Hepatocyte (in vitro differentiated cells): ENCODE results near the gene FGGY. TPM values are rescaled to one million over a fixed set of nuclear protein-coding genes. Genes with fewer than 3 reads are reported as not detected.

ENCODE experiments used
- DNase-seq: peaks from one replicate; pipeline ENCODE4 v3.0.0-alpha.2; 2016; ENCODE audit warnings: low spot score
- H2AFZ ChIP-seq: fragments of 200-600 bp; sonication (generic); 2 replicates; pipeline ENCODE4 v1.6.0; 2016; ENCODE audit warnings: antibody characterized with exemption, mild to moderate bottlenecking
- H3K27ac ChIP-seq: fragments of 200-600 bp; sonication (generic); 2 replicates; pipeline ENCODE4 v1.5.1; 2016; ENCODE audit warnings: mild to moderate bottlenecking
- H3K27me3 ChIP-seq: fragments of 200-600 bp; sonication (generic); 2 replicates; pipeline ENCODE4 v1.6.1; 2016
- H3K36me3 ChIP-seq: fragments of 200-600 bp; sonication (generic); replicated peaks from 2 replicates; pipeline ENCODE4 v1.5.1; 2016; ENCODE audit warnings: low read depth; ENCODE audit not compliant: insufficient read depth
- H3K4me1 ChIP-seq: fragments of 200-600 bp; sonication (generic); 2 replicates; pipeline ENCODE4 v1.5.1; 2016; ENCODE audit warnings: mild to moderate bottlenecking, moderate library complexity; ENCODE audit not compliant: insufficient read depth
- H3K4me2 ChIP-seq: fragments of 200-600 bp; sonication (generic); 2 replicates; pipeline ENCODE4 v1.6.0; 2016
- H3K4me3 ChIP-seq: fragments of 200-600 bp; sonication (generic); 2 replicates; pipeline ENCODE4 v1.5.1; 2016; ENCODE audit warnings: mild to moderate bottlenecking
- H3K79me2 ChIP-seq: fragments of 200-600 bp; sonication (generic); 2 replicates; pipeline ENCODE4 v1.6.0; 2017; ENCODE audit warnings: mild to moderate bottlenecking
- H3K9me2 ChIP-seq: fragments of 200-600 bp; sonication (generic); replicated peaks from 2 replicates; pipeline ENCODE4 v1.6.0; 2017; ENCODE audit warnings: mild to moderate bottlenecking; ENCODE audit not compliant: insufficient read depth
- H3K9me3 ChIP-seq: fragments of 200-600 bp; sonication (generic); 2 replicates; pipeline ENCODE4 v1.5.1; 2016; ENCODE audit warnings: low read depth, mild to moderate bottlenecking
- H4K20me1 ChIP-seq: fragments of 200-600 bp; sonication (generic); 2 replicates; pipeline ENCODE4 v1.6.0; 2016; ENCODE audit warnings: mild to moderate bottlenecking; ENCODE audit not compliant: insufficient read depth, poor library complexity, severe bottlenecking
- EZH2 ChIP-seq: fragments of 200-600 bp; sonication (generic); IDR thresholded peaks from 2 replicates; pipeline ENCODE4 v1.6.1; 2016; ENCODE audit warnings: antibody characterized with exemption, mild to moderate bottlenecking, borderline replicate concordance
- EZH2phosphoT487 ChIP-seq: fragments of 200-600 bp; sonication (generic); IDR thresholded peaks from one replicate; pipeline ENCODE4 v1.6.1; 2018; ENCODE audit warnings: antibody characterized with exemption, mild to moderate bottlenecking, low read depth, moderate library complexity; ENCODE audit not compliant: unreplicated experiment, severe bottlenecking
- WGBS: methylation state at CpG from one replicate; pipeline ENCODE4 v1.1.6; 2016; ENCODE audit warnings: low lambda C conversion rate; ENCODE audit errors: missing lambda C conversion rate; 5-methylcytosine and 5-hydroxymethylcytosine counted together
- polyA plus RNA-seq: library from polyadenylated mRNA; unstranded; fragments of >200 nt; fragmentation: Nextera tagmentation; extraction: Ambion mirVana; gene quantifications from 2 replicates; pipeline ENCODE4 v1.2.1, GENCODE V29; 2016
- total RNA-seq: library from RNA; depleted of rRNA; stranded (reverse); fragments of >200 nt; gene quantifications from 2 replicates; pipeline ENCODE4 v1.2.3, GENCODE V29; 2014
- TF ChIP-seq, protein P1 (sequence below): fragments of 200-600 bp; sonication (generic); IDR thresholded peaks from 2 replicates; pipeline ENCODE4 v1.5.1; 2016; ENCODE audit warnings: antibody characterized with exemption, mild to moderate bottlenecking; ENCODE audit not compliant: poor library complexity

The FGGY gene
- total and polyA plus RNA-seq, 2 experiments from 2014 or later, result 18.0 to 20.6 TPM

DNA sequence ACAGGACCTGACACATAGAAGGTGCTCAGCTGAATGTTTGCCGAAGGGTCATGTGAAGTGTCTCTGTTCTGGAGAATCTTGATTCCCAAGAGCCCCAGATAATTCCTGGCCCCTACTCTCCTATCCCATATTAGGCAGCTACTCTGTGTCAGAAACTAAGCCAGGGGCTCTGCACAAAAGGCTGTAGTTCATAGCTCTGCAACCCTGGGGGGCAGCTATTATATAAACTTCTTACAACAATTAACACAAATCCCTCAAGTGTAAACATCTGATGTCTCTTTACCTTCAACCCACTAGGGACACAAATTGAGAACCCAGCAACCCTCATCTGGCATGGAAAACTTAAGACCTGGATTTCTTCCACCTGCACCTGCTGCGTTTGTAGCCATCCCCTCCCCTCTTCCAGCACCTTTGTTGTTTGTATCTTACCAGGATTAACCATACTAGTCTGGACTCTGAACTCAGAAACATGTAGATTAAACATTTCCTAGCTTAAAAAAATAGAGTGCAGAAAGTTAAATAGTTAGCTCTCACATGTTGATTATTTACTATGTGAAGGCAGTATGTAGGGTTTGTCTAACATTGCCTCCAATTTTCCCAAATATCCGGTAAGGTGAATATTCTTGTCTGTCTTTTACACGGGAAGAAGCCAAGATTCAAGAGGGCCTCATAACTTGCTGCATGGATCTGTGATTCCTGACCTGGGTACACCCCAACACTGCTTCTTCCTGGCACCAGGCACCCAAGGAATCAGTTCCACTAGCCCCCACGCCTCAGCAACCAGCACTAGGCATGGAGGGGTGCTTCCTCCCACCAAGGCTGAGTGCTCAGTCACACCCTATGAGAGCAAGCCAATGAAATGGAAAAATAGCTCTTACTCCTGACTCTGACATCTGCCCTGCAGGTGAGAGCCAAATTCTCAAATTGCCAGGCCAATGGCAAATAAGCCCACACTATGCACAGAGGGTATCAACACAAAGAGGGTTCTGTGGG is 297.2 kb downstream of the FGGY start:
- H3K27ac ChIP-seq, result peak overlapping the region; percentile 61
- H3K36me3 ChIP-seq, result no peaks in the 10 kb centered on the region
- TF ChIP-seq EZH2phosphoT487 (no peak), EZH2 (no peak)
- TF ChIP-seq, protein P1, sequence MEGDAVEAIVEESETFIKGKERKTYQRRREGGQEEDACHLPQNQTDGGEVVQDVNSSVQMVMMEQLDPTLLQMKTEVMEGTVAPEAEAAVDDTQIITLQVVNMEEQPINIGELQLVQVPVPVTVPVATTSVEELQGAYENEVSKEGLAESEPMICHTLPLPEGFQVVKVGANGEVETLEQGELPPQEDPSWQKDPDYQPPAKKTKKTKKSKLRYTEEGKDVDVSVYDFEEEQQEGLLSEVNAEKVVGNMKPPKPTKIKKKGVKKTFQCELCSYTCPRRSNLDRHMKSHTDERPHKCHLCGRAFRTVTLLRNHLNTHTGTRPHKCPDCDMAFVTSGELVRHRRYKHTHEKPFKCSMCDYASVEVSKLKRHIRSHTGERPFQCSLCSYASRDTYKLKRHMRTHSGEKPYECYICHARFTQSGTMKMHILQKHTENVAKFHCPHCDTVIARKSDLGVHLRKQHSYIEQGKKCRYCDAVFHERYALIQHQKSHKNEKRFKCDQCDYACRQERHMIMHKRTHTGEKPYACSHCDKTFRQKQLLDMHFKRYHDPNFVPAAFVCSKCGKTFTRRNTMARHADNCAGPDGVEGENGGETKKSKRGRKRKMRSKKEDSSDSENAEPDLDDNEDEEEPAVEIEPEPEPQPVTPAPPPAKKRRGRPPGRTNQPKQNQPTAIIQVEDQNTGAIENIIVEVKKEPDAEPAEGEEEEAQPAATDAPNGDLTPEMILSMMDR, result no peak
- no peaks in the 10 kb centered on the region for H3K9me3 ChIP-seq
- H3K79me2 ChIP-seq, result no peaks in the 10 kb centered on the region
- H3K4me1 ChIP-seq, result peaks cover 41% of the 10 kb centered on the region
- no peaks in the 10 kb centered on the region for H3K9me2 ChIP-seq
- no peak for DNase-seq
- no peaks in the 10 kb centered on the region for H3K27me3 ChIP-seq
- H2AFZ ChIP-seq, result no peak overlapping the region
- WGBS, result 52% methylated on average over 5 of the region's 5 CpGs
- H3K4me3 ChIP-seq, result no peak overlapping the region
- no peaks in the 10 kb centered on the region for H4K20me1 ChIP-seq
- peak overlapping the region; percentile 56 for H3K4me2 ChIP-seq

DNA sequence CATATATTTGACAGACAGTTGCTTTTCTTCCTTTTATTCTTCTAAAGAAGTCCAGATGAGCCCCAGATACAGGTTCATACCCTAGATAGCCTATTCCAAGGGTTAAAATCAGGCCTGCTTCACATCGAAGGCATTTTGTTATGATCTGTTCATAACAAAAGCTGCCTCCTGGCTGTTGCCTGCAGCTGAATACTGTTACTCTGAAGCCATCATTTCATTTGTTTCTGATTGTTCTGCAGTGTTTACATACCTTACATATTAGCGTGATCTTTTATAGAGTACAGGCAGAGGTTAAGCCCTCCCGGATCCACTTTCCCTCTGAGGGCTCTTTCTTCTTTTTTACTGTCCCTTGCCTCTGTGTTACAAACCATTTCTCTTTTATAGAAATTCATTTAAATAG is 298.9 kb downstream of the FGGY start:
- TF ChIP-seq, protein P1, result peak; percentile 3
- TF ChIP-seq EZH2 (no peak), EZH2phosphoT487 (no peak)
- no peaks in the 10 kb centered on the region for H3K79me2 ChIP-seq
- no peak overlapping the region for H2AFZ ChIP-seq
- 19% methylated on average over 3 of the region's 3 CpGs for WGBS
- H3K4me3 ChIP-seq, result no peak overlapping the region
- H3K9me3 ChIP-seq, result no peaks in the 10 kb centered on the region
- peaks cover 41% of the 10 kb centered on the region for H3K4me1 ChIP-seq
- no peaks in the 10 kb centered on the region for H3K9me2 ChIP-seq
- no peak for DNase-seq
- no peaks in the 10 kb centered on the region for H3K36me3 ChIP-seq
- H4K20me1 ChIP-seq, result no peaks in the 10 kb centered on the region
- H3K27ac ChIP-seq, result peak overlapping the region; percentile 61
- no peaks in the 10 kb centered on the region for H3K27me3 ChIP-seq
- H3K4me2 ChIP-seq, result no peak overlapping the region

DNA sequence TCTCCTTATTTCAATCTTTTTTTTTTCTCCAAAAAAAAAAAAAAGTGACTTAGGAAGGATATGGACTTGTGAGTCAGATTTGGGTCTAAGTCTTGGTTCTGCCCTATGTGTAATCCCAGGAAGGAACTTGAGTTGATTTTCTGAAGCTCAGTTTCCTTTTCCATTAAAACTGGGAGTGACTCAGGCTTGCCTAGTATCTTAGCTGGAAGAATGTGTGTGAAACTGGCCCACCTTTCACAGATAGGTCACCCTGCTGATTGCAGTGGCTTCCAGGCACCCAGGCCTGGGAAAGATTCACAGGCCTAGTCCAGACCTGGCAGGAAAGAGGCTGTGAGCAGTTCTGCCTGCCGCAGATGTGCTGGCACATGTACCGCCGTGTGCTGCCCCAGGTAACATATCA is 299.5 kb downstream of the FGGY start:
- WGBS, result 64% methylated on average over 3 of the region's 3 CpGs
- H3K4me2 ChIP-seq, result no peak overlapping the region

More for the DNA sequence above, 299.5 kb downstream of the FGGY start:
- peak overlapping the region; percentile 61 for H3K27ac ChIP-seq
- DNase-seq, result peak; percentile 29
- H3K4me3 ChIP-seq, result no peak overlapping the region
- no peaks in the 10 kb centered on the region for H3K79me2 ChIP-seq
- H3K9me3 ChIP-seq, result no peaks in the 10 kb centered on the region
- H2AFZ ChIP-seq, result no peak overlapping the region
- no peaks in the 10 kb centered on the region for H3K27me3 ChIP-seq
- no peaks in the 10 kb centered on the region for H4K20me1 ChIP-seq
- no peaks in the 10 kb centered on the region for H3K9me2 ChIP-seq
- no peaks in the 10 kb centered on the region for H3K36me3 ChIP-seq
- TF ChIP-seq EZH2phosphoT487 (no peak), EZH2 (no peak)
- TF ChIP-seq, protein P1, result no peak
- peaks cover 41% of the 10 kb centered on the region for H3K4me1 ChIP-seq
